Measurements from ENCODE around the gene FMN1. TPM values are rescaled to one million over a fixed set of nuclear protein-coding genes. Genes with fewer than 3 reads are reported as not detected.

FMN1 gene, protein sequence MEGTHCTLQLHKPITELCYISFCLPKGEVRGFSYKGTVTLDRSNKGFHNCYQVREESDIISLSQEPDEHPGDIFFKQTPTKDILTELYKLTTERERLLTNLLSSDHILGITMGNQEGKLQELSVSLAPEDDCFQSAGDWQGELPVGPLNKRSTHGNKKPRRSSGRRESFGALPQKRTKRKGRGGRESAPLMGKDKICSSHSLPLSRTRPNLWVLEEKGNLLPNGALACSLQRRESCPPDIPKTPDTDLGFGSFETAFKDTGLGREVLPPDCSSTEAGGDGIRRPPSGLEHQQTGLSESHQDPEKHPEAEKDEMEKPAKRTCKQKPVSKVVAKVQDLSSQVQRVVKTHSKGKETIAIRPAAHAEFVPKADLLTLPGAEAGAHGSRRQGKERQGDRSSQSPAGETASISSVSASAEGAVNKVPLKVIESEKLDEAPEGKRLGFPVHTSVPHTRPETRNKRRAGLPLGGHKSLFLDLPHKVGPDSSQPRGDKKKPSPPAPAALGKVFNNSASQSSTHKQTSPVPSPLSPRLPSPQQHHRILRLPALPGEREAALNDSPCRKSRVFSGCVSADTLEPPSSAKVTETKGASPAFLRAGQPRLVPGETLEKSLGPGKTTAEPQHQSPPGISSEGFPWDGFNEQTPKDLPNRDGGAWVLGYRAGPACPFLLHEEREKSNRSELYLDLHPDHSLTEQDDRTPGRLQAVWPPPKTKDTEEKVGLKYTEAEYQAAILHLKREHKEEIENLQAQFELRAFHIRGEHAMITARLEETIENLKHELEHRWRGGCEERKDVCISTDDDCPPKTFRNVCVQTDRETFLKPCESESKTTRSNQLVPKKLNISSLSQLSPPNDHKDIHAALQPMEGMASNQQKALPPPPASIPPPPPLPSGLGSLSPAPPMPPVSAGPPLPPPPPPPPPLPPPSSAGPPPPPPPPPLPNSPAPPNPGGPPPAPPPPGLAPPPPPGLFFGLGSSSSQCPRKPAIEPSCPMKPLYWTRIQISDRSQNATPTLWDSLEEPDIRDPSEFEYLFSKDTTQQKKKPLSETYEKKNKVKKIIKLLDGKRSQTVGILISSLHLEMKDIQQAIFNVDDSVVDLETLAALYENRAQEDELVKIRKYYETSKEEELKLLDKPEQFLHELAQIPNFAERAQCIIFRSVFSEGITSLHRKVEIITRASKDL (N-terminal part only)
- total RNA-seq, result 10 to 100 TPM in 2 of 4 donors, 1 to 10 TPM in 2; 2.2 to 20.0 (median 6.4) TPM
- polyA plus RNA-seq, result 1 to 10 TPM in 1 of 3 donors, under 1 TPM in 2; 0.21 to 2.5 (median 0.25) TPM
- long read RNA-seq, donor 1, partial matches to known transcripts, result 1 of 1 reads
- long read RNA-seq, donor 1, other reads (novel, unspliced or antisense), result 0 of 1 reads
- long read RNA-seq, donor 2, partial matches to known transcripts, result 0 of 1 reads
- long read RNA-seq, donor 2, other reads (novel, unspliced or antisense), result 1 of 1 reads

DNA sequence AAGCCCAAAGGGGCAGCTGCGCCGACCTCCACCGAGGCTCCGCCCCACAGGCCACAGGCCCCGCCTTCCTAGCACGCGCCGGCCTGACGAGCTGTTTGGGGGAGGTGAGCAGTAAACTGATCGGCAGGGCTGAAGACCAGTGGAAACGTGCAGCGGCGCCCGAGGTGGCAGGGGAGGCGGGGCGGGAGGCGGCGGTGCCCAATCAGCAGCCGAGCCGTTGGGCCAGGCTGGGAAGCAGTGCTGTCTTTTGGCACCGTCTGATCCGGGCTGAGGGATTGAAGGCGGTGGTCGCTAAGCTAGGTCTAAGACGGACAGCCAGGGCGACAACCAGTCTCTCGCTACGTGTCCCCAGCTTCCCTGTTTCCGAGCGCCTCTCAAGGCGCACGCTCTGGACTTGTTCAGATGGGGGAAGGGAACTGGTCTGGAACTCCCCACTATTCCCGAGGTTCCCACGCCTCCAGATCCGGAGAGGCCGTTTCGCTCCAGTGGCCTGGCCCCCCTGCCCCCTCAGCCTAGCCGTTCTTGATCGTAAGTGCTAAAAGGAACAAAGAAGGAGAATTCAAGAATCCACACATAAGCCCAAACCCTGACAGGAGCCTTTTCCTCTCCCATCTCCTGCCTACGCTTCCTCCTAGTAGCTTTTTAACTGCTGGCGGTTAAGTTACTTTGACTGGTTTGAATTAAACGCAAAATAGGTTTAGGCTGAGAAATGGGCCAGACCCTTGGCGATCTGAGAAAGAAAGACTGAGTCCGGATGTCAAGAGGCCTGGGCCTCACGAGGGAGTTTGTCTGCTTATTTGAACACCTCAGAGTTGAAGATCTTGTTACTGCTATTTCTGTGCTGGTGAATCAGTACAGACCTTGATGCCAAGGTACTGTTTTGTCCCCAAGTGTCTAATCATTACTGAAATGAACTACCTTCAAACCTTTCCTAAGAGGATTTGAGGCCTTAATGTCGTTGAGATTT, at the start of gene FMN1:
Gene FMN1 (minus strand): TSS at position 11 of the 967 bp plus-strand sequence. CDS start 39,800 bp downstream, outside the sequence.
- no peaks in the 10 kb centered on the region for H3K9me3 ChIP-seq
- peak; percentile 94 to 96 for DNase-seq
- H3K4me3 ChIP-seq, result peak within 1 kb of the TSS; percentile 56
- peak; percentile 98 to 100 (median 99) for ATAC-seq
- intact Hi-C loops (cut with DNase I), result no loop called here
- H3K36me3 ChIP-seq (ENCODE audit: insufficient read depth in 1 of 2, low read depth in 1 of 2), result no peaks in the 10 kb centered on the region
- H3K27ac ChIP-seq, result peak within 1 kb of the TSS; percentile 93
- TF ChIP-seq, protein P1, sequence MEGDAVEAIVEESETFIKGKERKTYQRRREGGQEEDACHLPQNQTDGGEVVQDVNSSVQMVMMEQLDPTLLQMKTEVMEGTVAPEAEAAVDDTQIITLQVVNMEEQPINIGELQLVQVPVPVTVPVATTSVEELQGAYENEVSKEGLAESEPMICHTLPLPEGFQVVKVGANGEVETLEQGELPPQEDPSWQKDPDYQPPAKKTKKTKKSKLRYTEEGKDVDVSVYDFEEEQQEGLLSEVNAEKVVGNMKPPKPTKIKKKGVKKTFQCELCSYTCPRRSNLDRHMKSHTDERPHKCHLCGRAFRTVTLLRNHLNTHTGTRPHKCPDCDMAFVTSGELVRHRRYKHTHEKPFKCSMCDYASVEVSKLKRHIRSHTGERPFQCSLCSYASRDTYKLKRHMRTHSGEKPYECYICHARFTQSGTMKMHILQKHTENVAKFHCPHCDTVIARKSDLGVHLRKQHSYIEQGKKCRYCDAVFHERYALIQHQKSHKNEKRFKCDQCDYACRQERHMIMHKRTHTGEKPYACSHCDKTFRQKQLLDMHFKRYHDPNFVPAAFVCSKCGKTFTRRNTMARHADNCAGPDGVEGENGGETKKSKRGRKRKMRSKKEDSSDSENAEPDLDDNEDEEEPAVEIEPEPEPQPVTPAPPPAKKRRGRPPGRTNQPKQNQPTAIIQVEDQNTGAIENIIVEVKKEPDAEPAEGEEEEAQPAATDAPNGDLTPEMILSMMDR (IDR thresholded peaks at IDR 0.05), result no peak
- WGBS, 3 donors, result 5 to 12% (median 8%) methylated on average over 37 to 46 of the region's 46 CpGs
- no peaks in the 10 kb centered on the region for H3K27me3 ChIP-seq (ENCODE audit: insufficient read depth in 3 of 3, low read length in 2 of 3)
- H3K4me1 ChIP-seq, result peaks cover 10% of the 10 kb centered on the region

DNA sequence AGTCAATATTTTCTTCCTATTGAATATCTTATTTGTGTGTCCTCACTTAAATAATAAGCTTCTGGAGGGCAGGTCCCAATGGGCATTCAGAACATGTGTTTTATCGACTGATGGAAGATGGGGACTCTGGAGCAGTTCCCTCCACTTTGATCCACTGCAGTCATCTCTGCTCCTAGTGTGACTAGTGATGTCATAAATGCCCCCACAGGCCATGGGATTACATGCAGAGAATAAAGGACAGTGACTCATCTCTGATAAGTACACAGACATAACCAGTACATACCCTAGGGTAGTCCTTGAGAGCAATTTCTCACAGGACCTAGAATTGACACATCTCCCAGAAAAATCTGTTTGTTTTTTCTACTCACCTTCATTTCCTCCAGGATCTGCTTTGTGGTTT, 49.4 kb upstream of the FMN1 start:
- no peak for DNase-seq
- ATAC-seq, result no peak
- Histone ChIP-seq H3K27me3 (ENCODE audit: insufficient read depth in 3 of 3, low read length in 2 of 3) (no peaks in the 10 kb centered on the region), H3K4me3 (no peak overlapping the region), H3K27ac (no peak overlapping the region), H3K36me3 (ENCODE audit: insufficient read depth in 1 of 2, low read depth in 1 of 2) (no peaks in the 10 kb centered on the region), H3K4me1 (no peaks in the 10 kb centered on the region), H3K9me3 (no peaks in the 10 kb centered on the region)
- intact Hi-C loops (cut with DNase I), result no loop called here
- TF ChIP-seq, protein P1 (IDR thresholded peaks at IDR 0.05), result no peak
- 66 to 75% (median 72%) methylated on average over 1 of the region's 1 CpG for WGBS, 3 donors

DNA sequence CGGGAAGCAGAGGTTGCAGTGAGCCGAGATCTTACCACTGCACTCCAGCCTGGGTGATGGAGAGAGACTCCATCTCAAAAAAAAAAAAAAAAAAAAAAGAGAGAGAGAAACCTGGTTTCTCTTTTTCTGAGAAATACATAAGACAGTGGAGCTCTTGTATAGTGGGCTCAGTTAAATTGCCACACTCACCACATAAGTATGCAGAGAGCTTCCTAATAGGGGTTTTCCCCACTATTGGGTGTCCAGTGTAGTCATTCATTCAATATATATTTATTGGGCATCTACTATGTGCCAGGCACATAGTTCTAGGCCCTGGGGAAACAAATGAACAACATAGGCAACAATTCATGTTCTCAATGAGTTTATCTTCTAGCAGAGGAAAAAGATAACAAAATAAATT, 48.9 kb upstream of the FMN1 start:
- ATAC-seq, result no peak
- intact Hi-C loops (cut with DNase I), result no loop called here
- TF ChIP-seq, protein P1 (IDR thresholded peaks at IDR 0.05), result no peak
- Histone ChIP-seq H3K4me3 (no peak overlapping the region), H3K9me3 (no peaks in the 10 kb centered on the region), H3K36me3 (ENCODE audit: insufficient read depth in 1 of 2, low read depth in 1 of 2) (no peaks in the 10 kb centered on the region), H3K4me1 (no peaks in the 10 kb centered on the region), H3K27ac (no peak overlapping the region), H3K27me3 (ENCODE audit: insufficient read depth in 3 of 3, low read length in 2 of 3) (no peaks in the 10 kb centered on the region)
- DNase-seq, result no peak
- WGBS, 3 donors, result 91 to 100% (median 94%) methylated on average over 2 of the region's 2 CpGs

Measured in psoas muscle (tissue), 8 donors.